ENCODE results near the gene KDM1B.

The KDM1B gene

GRCh38 chr6:18132346-18132745 is 22.9 kb upstream of the KDM1B start:
- TF ChIP-seq POLR2AphosphoS5 (IDR thresholded peaks at IDR 0.05; ENCODE audit: low read depth, low read length) (no peak), TAF1 (IDR thresholded peaks at IDR 0.05; ENCODE audit: borderline replicate concordance, insufficient read depth, low read length) (no peak), REST (IDR thresholded peaks at IDR 0.05; ENCODE audit: insufficient read depth in 1 of 2, low read depth in 2 of 2, low read length in 2 of 2) (no peak), FOXP2 (optimal IDR thresholded peaks at IDR 0.05; ENCODE audit: borderline replicate concordance, extremely low read depth, extremely low read length, insufficient read depth) (no peak), SIN3A (IDR thresholded peaks at IDR 0.05; ENCODE audit: borderline replicate concordance, insufficient read depth, low read length) (no peak)

- TF ChIP-seq POLR2AphosphoS5 (IDR thresholded peaks at IDR 0.05; ENCODE audit: low read depth, low read length) (no peak), TAF1 (IDR thresholded peaks at IDR 0.05; ENCODE audit: borderline replicate concordance, insufficient read depth, low read length) (no peak), SIN3A (IDR thresholded peaks at IDR 0.05; ENCODE audit: borderline replicate concordance, insufficient read depth, low read length) (no peak), FOXP2 (optimal IDR thresholded peaks at IDR 0.05; ENCODE audit: borderline replicate concordance, extremely low read depth, extremely low read length, insufficient read depth) (no peak), REST (IDR thresholded peaks at IDR 0.05; ENCODE audit: insufficient read depth in 1 of 2, low read depth in 2 of 2, low read length in 2 of 2) (no peak)
Measured at GRCh38 chr6:18135171-18135570, 20.1 kb upstream of the KDM1B start.

GRCh38 chr6:18136260-18136659 is 19.0 kb upstream of the KDM1B start:
- TF ChIP-seq REST (IDR thresholded peaks at IDR 0.05; ENCODE audit: insufficient read depth in 1 of 2, low read depth in 2 of 2, low read length in 2 of 2) (no peak), SIN3A (IDR thresholded peaks at IDR 0.05; ENCODE audit: borderline replicate concordance, insufficient read depth, low read length) (no peak), FOXP2 (optimal IDR thresholded peaks at IDR 0.05; ENCODE audit: borderline replicate concordance, extremely low read depth, extremely low read length, insufficient read depth) (no peak), TAF1 (IDR thresholded peaks at IDR 0.05; ENCODE audit: borderline replicate concordance, insufficient read depth, low read length) (no peak), POLR2AphosphoS5 (IDR thresholded peaks at IDR 0.05; ENCODE audit: low read depth, low read length) (no peak)

GRCh38 chr6:18138906-18139305 is 16.3 kb upstream of the KDM1B start:
- TF ChIP-seq REST (IDR thresholded peaks at IDR 0.05; ENCODE audit: insufficient read depth in 1 of 2, low read depth in 2 of 2, low read length in 2 of 2) = no peak
- no peak for TF ChIP-seq FOXP2 (optimal IDR thresholded peaks at IDR 0.05; ENCODE audit: borderline replicate concordance, extremely low read depth, extremely low read length, insufficient read depth)
- no peak for TF ChIP-seq POLR2AphosphoS5 (IDR thresholded peaks at IDR 0.05; ENCODE audit: low read depth, low read length)
- no peak for TF ChIP-seq SIN3A (IDR thresholded peaks at IDR 0.05; ENCODE audit: borderline replicate concordance, insufficient read depth, low read length)
- no peak for TF ChIP-seq TAF1 (IDR thresholded peaks at IDR 0.05; ENCODE audit: borderline replicate concordance, insufficient read depth, low read length)
